GM19324 (cell line): Measurements from ENCODE around the gene SCARF2.

Experiments used
- ATAC-seq: cut with Tn5 transposase; IDR thresholded peaks from one replicate; pipeline ENCODE4 v1.9.1; 2021; ENCODE audit warnings: mild to moderate bottlenecking, moderate library complexity; ENCODE audit not compliant: unreplicated experiment, low FRiP score

Gene SCARF2

GRCh38 chr22:20441631-20442484 is 4.2 kb upstream of the SCARF2 start:
- no peak for ATAC-seq

- ATAC-seq: no peak
Observed at GRCh38 chr22:20440637-20441591, 3.3 kb upstream of the SCARF2 start.

DNA sequence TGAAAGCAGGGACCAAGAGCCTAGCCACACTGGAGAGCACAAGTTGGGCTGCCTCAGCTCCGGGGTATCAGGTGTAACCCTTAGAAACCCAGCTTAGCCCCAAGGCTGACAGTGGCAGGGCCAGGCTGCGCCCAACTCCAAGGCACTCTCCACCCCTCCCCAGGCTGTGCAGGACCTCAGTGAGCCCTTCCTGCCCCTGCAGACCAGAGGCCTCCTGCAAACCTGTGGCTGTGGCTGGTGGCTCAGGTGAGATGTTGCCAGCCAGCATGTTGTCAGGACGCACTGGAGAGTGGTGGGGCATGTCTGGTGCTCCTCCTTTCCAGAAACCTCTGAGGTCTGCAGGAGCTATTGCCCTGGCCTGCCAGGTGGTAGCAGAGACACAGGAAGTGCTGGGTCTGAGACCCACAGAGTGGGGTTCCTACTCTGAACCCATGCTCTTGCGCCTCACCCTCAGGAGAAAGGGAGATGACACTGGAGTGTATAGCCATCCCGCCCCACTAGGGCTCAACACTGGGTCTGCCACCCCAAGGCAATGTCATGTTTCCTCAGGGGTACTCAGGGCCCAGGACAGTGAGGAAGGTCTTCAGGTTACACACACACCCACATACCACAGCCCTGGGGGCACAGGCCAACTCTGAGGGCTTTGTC is 2.4 kb upstream of the SCARF2 start:
- no peak for ATAC-seq

- no peak for ATAC-seq
Observed at GRCh38 chr22:20439556-20439927, 1.9 kb upstream of the SCARF2 start.

- no peak for ATAC-seq
Observed at GRCh38 chr22:20438678-20439492, 1.3 kb upstream of the SCARF2 start.

- no peak for ATAC-seq
Observed at GRCh38 chr22:20438427-20438677, 727 bp upstream of the SCARF2 start.

- no peak for ATAC-seq
Observed at GRCh38 chr22:20436768-20437612, 635 bp downstream of the SCARF2 start.

GRCh38 chr22:20436307-20436767 is 1.3 kb downstream of the SCARF2 start:
- no peak for ATAC-seq

DNA sequence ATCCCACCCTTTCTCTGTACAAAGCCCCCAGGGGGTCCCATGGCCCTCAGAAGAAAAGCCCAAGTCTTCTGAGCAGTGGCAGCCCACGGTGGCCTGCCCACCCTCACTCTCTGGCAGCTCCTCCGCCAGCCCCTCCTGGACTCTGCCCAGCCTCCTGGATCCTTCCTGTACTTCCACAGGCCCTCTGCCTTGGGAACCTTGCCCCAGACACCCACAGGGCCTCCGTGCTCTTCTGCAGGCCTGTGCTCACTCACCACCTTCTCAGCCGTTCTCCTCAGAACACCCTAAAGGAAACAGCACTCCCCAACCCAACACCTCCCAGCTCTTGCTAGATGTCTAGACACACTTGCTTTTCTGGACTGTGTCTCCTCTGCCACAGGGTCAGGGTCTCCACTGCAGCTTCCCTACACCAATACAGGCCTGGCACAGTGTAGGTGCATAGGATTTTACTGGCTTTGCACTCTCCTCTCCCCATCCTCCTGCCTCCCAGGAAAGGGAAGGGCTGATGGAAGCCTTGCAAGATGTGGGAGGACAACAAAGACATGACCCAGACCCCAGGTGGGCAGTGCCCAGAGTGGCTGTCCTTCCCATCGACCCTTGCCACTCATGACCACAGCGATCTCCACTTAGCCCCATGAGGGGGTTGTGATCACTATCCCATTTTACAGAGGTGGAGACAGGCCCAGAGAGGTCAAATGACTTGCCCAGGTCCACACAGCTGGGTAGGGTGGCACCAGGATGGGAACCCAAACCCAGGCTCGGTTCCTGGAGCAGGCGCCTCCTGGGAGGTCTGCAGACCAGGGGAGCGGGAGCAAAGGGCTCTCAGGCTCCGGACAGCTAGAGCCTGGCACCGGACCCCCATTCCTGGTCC is 2.0 kb downstream of the SCARF2 start:
- no peak for ATAC-seq

- no peak for ATAC-seq
Observed at GRCh38 chr22:20434773-20435172, 2.9 kb downstream of the SCARF2 start.

DNA sequence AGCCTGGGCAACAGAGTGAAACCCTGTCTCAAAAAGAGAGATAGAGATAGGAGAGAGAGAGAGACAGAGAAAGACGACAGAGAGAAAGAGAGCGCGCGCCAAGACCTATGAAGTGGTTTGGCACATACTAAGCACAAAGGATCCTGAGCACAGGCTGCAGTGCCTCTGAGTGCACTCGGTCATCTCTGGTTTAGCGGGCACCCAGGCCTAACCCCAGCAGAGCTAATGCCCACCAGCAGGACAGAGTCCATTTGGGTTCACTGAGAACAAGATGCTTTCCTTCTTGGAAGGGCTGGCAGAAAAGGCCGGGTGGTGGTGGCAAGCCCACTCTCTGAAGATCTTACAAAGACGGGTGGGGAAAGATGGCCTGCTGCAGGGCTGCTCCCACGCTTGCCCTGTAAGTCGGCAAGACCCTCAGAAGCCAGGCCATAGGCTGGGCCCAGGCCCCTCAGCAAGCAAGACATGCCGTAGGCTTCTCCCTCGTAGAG is 3.3 kb downstream of the SCARF2 start:
- ATAC-seq: no peak

DNA sequence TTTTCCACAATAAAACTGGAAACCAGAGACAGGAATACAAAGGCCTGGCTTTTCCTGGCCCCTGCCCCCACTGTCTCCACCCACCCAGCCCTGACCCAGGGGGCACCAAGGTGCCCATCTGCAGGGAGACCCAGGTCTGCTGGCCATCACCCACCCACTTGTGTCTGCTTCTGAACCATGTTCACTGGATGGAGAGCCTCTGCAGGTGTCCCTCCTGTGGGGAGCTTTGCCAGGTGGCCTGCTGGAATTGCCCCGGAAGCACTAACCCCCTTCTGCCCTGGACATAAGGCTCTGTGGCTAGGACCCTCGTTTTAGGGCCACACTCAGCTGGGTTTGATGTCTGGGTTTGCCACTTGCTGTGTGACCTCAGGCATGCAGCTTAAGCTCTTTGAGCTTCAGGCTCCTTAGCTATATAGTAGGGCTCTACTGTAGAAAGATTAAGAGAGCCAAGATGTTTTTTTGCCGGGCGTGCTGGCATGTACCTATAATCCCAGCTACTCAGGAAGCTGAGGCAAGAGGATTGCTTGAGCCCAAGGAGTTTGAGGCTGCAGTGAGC is 3.9 kb downstream of the SCARF2 start:
- ATAC-seq: no peak

DNA sequence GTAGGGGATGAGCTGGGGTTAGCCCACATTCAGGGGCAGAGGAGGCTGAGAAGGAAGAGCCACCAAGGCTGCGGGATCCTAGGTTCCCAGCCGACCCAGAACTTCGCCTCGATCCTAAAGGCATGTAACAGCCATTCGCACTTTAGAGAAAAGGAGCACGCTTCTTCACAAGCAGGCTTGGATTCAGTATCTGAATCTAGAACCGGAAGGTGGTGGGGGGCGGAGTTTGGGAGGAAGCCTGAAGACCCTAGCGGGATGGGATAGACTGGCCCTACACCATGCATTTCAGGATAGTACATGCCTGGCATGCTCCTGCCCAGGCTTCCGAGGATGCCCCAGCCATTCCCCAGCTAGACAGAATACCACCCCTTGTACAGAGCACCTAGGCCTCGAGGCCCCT is 4.4 kb downstream of the SCARF2 start:
- no peak for ATAC-seq

DNA sequence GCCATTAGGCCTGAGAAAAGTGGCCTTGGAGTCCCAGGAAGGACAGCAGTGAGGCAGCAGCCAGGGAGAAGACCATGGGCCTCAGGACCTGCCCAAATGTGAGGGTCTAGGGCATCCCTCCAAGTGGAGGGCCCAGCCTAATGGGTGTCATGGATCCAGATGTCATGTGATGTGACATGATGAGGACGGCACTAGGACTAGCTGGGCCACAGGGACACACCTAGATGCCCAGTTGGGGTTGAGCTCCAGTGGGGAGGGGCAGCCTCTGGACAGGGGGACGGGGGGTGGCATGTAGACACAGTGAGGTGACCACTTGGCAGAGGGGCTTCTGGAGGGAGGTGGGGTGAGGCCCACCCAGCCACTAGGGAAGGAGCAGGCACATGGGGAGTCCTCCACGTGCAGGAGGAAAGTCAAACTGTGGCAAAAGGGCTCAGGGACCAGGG is 5.4 kb downstream of the SCARF2 start:
- no peak for ATAC-seq

DNA sequence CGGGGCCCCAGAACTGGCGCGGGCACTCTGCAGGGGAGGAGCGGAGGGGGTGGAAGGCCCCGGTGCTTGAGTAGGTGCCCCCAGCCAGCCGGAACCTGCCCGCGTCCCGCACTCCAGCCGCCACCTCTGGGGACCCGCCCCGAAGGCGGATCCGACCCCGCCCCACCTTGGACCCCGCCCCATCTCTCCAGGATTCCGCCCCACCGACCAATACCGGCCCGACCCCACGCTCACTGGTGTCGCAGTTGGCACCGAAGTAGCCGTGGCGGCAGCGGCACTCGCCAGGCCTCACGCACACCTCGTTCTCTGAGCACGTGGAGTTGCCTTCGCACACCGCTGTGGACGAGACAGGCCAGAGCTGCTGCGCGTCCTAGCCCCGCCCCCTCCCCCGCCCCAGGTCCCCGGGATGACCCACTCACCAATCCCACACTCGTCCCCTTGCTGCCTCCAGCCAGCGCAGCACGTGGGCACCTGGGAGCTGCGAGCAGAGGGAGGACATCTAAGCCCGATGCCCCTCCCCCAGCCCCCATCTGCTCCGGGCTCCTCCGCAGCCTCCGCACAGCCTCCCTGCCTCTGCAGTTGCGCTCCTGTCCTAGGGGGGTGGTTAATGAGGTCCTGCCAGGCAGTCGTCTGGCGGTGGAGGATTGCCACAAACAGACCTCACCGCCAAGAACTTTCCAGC is 6.0 kb downstream of the SCARF2 start:
- no peak for ATAC-seq

DNA sequence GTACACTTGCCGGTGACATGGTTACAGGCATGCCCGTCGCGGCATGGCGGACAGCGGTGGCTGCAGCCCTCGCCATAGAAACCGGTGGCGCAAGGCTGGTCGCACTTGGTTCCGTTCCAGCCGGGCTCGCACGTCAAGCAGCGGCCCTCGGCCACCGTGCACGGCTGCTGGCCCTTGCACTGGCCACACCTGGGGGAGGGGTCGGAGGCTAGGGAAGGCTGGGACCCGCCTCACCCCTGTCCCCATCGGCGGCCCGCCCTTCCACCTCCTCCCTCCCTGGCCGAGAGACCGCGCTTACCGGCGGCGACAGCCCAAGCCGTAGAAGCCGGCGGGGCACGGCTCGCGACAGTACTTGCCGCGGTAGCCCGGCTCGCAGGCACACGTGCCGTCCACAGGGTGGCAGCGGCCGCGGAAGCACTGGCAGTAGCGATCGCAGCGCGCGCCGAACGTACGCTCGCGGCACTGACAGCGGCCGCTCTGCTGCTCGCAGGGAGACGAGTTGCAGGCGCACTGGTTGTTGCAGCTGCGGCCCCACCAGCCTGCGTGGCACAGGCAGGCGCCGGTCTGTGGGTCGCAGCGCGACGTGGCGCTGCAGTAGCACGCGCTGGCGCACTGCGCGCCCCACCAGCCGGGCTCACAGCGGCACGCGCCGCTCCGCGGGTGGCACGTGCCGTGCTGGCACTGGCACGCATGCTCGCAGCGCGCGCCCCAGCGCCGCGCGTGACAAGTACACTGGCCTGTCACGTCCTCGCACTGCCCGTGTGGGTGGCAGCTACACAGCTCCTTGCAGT is 6.7 kb downstream of the SCARF2 start:
- no peak for ATAC-seq
